Caco-2 (cell line): ENCODE results near the gene LBHD1. TPM values are rescaled to one million over a fixed set of nuclear protein-coding genes. Genes with fewer than 3 reads are reported as not detected.
A peak's percentile ranks its signal among the peaks of the same experiment; 100 is the strongest.

Source experiments
- BruUV-seq: library from RNA; stranded (reverse); fragments of 400-500 nt; replicated peaks from 2 replicates; lab custom pipeline; 2021; lab: Mats Ljungman, UMichigan
- CTCF ChIA-PET: fragments of 300-600 bp; sonication (Branson Sonifier 250); formaldehyde crosslinking; loops from one replicate; lab custom pipeline; 2022; ENCODE audit warnings: antibody characterized with exemption; lab: Charles Lee
- POLR2A ChIA-PET: fragments of 300-600 bp; sonication (Branson Sonifier 250); formaldehyde crosslinking; loops from one replicate; lab custom pipeline; 2022; ENCODE audit warnings: antibody characterized with exemption; lab: Charles Lee
- DNase-seq, 2 experiments: peaks; one replicate each; pipeline versions ENCODE4 v3.0.0 to v3.0.0-alpha.2; 2020 to 2022
- H3K27me3 ChIP-seq: replicated peaks from 2 replicates; pipeline ENCODE4 v1.6.0; 2011; ENCODE audit warnings: low read length; ENCODE audit not compliant: control insufficient read depth, insufficient read depth
- H3K36me3 ChIP-seq: 2 replicates; pipeline ENCODE4 v1.5.1; 2011; ENCODE audit warnings: low read length; ENCODE audit not compliant: control insufficient read depth, insufficient read depth
- H3K4me1 ChIP-seq: fragments of 250-450 bp; sonication (Bioruptor Pico); 2 replicates; pipeline ENCODE4 v1.5.1; 2020; ENCODE audit warnings: mild to moderate bottlenecking
- H3K4me3 ChIP-seq: 2 replicates; pipeline ENCODE4 v1.5.1; 2011; ENCODE audit warnings: low read depth, mild to moderate bottlenecking, control low read depth, low read length
- H3K9me3 ChIP-seq: fragments of 250-450 bp; sonication (Bioruptor Pico); 2 replicates; pipeline ENCODE4 v1.5.1; 2020; ENCODE audit warnings: mild to moderate bottlenecking, moderate library complexity
- H3K27ac Mint-ChIP-seq: one replicate; pipeline ENCODE4 v1.8.0; 2022; ENCODE audit warnings: mixed read lengths; ENCODE audit not compliant: unreplicated experiment
- H3K27me3 Mint-ChIP-seq: one replicate; pipeline ENCODE4 v1.8.0; 2022; ENCODE audit warnings: mixed read lengths; ENCODE audit not compliant: insufficient read depth, unreplicated experiment
- H3K36me3 Mint-ChIP-seq: one replicate; pipeline ENCODE4 v1.8.0; 2022; ENCODE audit warnings: mild to moderate bottlenecking, mixed read lengths; ENCODE audit not compliant: insufficient read depth, unreplicated experiment
- H3K4me1 Mint-ChIP-seq: one replicate; pipeline ENCODE4 v1.8.0; 2022; ENCODE audit warnings: low read depth, mixed read lengths; ENCODE audit not compliant: unreplicated experiment
- H3K4me3 Mint-ChIP-seq: one replicate; pipeline ENCODE4 v1.8.0; 2022; ENCODE audit warnings: mild to moderate bottlenecking, moderate library complexity, mixed read lengths; ENCODE audit not compliant: unreplicated experiment
- H3K9me3 Mint-ChIP-seq: one replicate; pipeline ENCODE4 v1.8.0; 2022; ENCODE audit warnings: mixed read lengths; ENCODE audit not compliant: unreplicated experiment
- intact Hi-C: fragments of 100-400 bp; cut with micrococcal nuclease; formaldehyde crosslinking; loops from one replicate; pipeline ENCODE4 v1.10.0; 2022; ENCODE audit not compliant: unreplicated experiment
- total RNA-seq: library from RNA; stranded (reverse); gene quantifications from 2 replicates; pipeline ENCODE4 v1.2.3, GENCODE V29; 2022
- TF ChIP-seq, protein P1 (sequence below), 2 experiments: fragments of 200-600 bp in 1 of 2; IDR thresholded peaks; 1 replicate in 1 of 2; 2 replicates in 1 of 2; pipeline versions ENCODE4 v1.5.1 to v1.8.0; 2011 to 2022; ENCODE audit warnings: antibody characterized with exemption in 1 of 2, control low read depth in 1 of 2, inconsistent platforms in 1 of 2, low read depth in 1 of 2, low read length in 1 of 2, mild to moderate bottlenecking in 1 of 2, moderate library complexity in 1 of 2; ENCODE audit not compliant: insufficient read depth in 1 of 2, severe bottlenecking in 1 of 2, unreplicated experiment in 1 of 2

LBHD1 gene
- total RNA-seq, 1 experiment from 2014 or later: 11.9 TPM

- peaks cover 100% of the 10 kb centered on the region for H3K36me3 Mint-ChIP-seq
- DNase-seq: peak; percentile 86 to 89
- ChIA-PET POLR2A (interaction anchor here (1.7 to 2.0 kb wide), 2 partner anchors 14 to 48 kb away, joined by 7 to 13 read pairs; partner anchors contain the start of genes C11orf98, CSKMT and HNRNPUL2), CTCF (interaction anchor here (1.6 kb wide), 2 partner anchors 19 to 41 kb away, joined by 4 read pairs; partner anchors contain the start of gene ZBTB3)
- H3K27ac Mint-ChIP-seq: peak overlapping the region; percentile 85
- TF ChIP-seq, protein P1, sequence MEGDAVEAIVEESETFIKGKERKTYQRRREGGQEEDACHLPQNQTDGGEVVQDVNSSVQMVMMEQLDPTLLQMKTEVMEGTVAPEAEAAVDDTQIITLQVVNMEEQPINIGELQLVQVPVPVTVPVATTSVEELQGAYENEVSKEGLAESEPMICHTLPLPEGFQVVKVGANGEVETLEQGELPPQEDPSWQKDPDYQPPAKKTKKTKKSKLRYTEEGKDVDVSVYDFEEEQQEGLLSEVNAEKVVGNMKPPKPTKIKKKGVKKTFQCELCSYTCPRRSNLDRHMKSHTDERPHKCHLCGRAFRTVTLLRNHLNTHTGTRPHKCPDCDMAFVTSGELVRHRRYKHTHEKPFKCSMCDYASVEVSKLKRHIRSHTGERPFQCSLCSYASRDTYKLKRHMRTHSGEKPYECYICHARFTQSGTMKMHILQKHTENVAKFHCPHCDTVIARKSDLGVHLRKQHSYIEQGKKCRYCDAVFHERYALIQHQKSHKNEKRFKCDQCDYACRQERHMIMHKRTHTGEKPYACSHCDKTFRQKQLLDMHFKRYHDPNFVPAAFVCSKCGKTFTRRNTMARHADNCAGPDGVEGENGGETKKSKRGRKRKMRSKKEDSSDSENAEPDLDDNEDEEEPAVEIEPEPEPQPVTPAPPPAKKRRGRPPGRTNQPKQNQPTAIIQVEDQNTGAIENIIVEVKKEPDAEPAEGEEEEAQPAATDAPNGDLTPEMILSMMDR (IDR thresholded peaks at IDR 0.05; ENCODE audit: insufficient read depth in 1 of 2, low read depth in 1 of 2, low read length in 1 of 2, severe bottlenecking in 1 of 2, unreplicated experiment in 1 of 2): peak in 1 of 2 experiments; percentile 19
- peaks cover 21% of the 10 kb centered on the region for H3K4me1 ChIP-seq
- H3K4me3 ChIP-seq: no peak overlapping the region
- H3K9me3 Mint-ChIP-seq: no peaks in the 10 kb centered on the region
- H3K4me1 Mint-ChIP-seq: peaks cover 36% of the 10 kb centered on the region
- peaks cover 14% of the 10 kb centered on the region for H3K36me3 ChIP-seq
- peak overlapping the region; percentile 42 for H3K4me3 Mint-ChIP-seq
- intact Hi-C loops: loop anchor here (1.0 to 2.0 kb wide), 2 partner anchors 9 to 13 kb away; partner anchors contain the start of gene HNRNPUL2
- BruUV-seq: no TSS peak
- H3K9me3 ChIP-seq: no peaks in the 10 kb centered on the region
- H3K27me3 ChIP-seq: no peaks in the 10 kb centered on the region
- no peaks in the 10 kb centered on the region for H3K27me3 Mint-ChIP-seq
Measured at GRCh38 chr11:62713343-62713742, 41.3 kb upstream of the LBHD1 start.

DNA sequence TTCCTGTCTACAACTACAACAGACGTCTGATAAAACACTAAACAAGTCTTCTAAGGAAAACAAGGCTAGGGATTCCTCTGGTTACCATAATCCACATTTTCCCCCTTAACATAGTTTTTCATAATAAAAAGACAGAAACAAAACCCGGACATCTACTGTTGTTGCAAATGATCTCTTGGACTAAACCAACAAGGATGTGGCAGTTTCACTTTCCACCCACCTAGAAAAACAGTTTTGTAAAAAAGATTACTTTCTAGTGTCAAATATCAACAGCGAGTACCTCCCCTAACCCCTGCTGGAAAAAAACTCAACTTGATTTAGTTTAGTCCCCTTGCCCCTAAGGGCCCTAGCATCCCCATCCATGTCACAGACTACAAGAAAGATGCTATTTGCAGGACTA lies 40.8 kb upstream of the LBHD1 start:
- H3K36me3 Mint-ChIP-seq: peaks cover 100% of the 10 kb centered on the region
- no peak for DNase-seq
- H3K4me3 ChIP-seq: no peak overlapping the region
- TF ChIP-seq, protein P1 (IDR thresholded peaks at IDR 0.05; ENCODE audit: insufficient read depth in 1 of 2, low read depth in 1 of 2, low read length in 1 of 2, severe bottlenecking in 1 of 2, unreplicated experiment in 1 of 2): no peak
- no peaks in the 10 kb centered on the region for H3K27me3 ChIP-seq
- no peaks in the 10 kb centered on the region for H3K9me3 ChIP-seq
- TSS peak; percentile 31 for BruUV-seq
- CTCF ChIA-PET: no interaction called here
- intact Hi-C loops: loop anchor here (1.0 to 2.0 kb wide), 2 partner anchors 9 to 14 kb away; partner anchors contain the start of gene HNRNPUL2
- no peak overlapping the region for H3K4me3 Mint-ChIP-seq
- peaks cover 13% of the 10 kb centered on the region for H3K36me3 ChIP-seq
- peaks cover 31% of the 10 kb centered on the region for H3K4me1 Mint-ChIP-seq
- H3K27me3 Mint-ChIP-seq: no peaks in the 10 kb centered on the region
- POLR2A ChIA-PET: interaction anchor here (1.7 to 2.0 kb wide), 2 partner anchors 14 to 48 kb away, joined by 7 to 13 read pairs; partner anchors contain the start of genes C11orf98, CSKMT and HNRNPUL2
- peak overlapping the region; percentile 85 for H3K27ac Mint-ChIP-seq
- peaks cover 21% of the 10 kb centered on the region for H3K4me1 ChIP-seq
- no peaks in the 10 kb centered on the region for H3K9me3 Mint-ChIP-seq

- Mint-ChIP-seq H3K4me1 (peaks cover 29% of the 10 kb centered on the region), H3K36me3 (peaks cover 100% of the 10 kb centered on the region), H3K4me3 (no peak overlapping the region), H3K27me3 (no peaks in the 10 kb centered on the region), H3K9me3 (no peaks in the 10 kb centered on the region), H3K27ac (no peak overlapping the region)
- no peak overlapping the region for H3K4me3 ChIP-seq
- CTCF ChIA-PET: no interaction called here
- POLR2A ChIA-PET: interaction anchor here (2.0 kb wide), 1 partner anchor 47 kb away, joined by 7 read pairs; the partner anchor contains the start of genes C11orf98 and CSKMT
- no TSS peak for BruUV-seq
- H3K27me3 ChIP-seq: no peaks in the 10 kb centered on the region
- intact Hi-C loops: loop anchor here (2.0 kb wide), 1 partner anchor 14 kb away; the partner anchor contains the start of gene HNRNPUL2
- H3K36me3 ChIP-seq: peaks cover 10% of the 10 kb centered on the region
- TF ChIP-seq, protein P1 (IDR thresholded peaks at IDR 0.05; ENCODE audit: insufficient read depth in 1 of 2, low read depth in 1 of 2, low read length in 1 of 2, severe bottlenecking in 1 of 2, unreplicated experiment in 1 of 2): no peak
- no peaks in the 10 kb centered on the region for H3K9me3 ChIP-seq
- DNase-seq: no peak
- H3K4me1 ChIP-seq: peaks cover 21% of the 10 kb centered on the region
Measured at GRCh38 chr11:62712276-62712812, 40.3 kb upstream of the LBHD1 start.
